A549 (cell line): ENCODE results near the gene MLANA. TPM values are rescaled to one million over a fixed set of nuclear protein-coding genes. Genes with fewer than 3 reads are reported as not detected.

Experiments used
- ATAC-seq, 2 experiments: fragments of 200-7000 bp in 1 of 2; fragments of >200 bp in 1 of 2; cut with Nextera tagmentation in 1 of 2; cut with Tn5 transposase in 1 of 2; 3 replicates each; pipeline versions ENCODE4 v1.8.0 to v1.9.1; 2018 to 2020; ENCODE audit warnings: mild to moderate bottlenecking in 1 of 2, moderate library complexity in 1 of 2
- CTCF ChIA-PET: fragments of 300-600 bp; sonication (Branson Sonifier 250); formaldehyde crosslinking; extraction: SDS; loops from one replicate; lab custom pipeline; 2021; ENCODE audit warnings: antibody characterized with exemption, inconsistent platforms; lab: Yijun Ruan, JAX
- POLR2A ChIA-PET: fragments of 350-600 bp; formaldehyde crosslinking; extraction: SDS; loops from one replicate; lab custom pipeline; 2021; ENCODE audit warnings: antibody characterized with exemption, inconsistent platforms; lab: Yijun Ruan, JAX
- DNase-seq, 2 experiments: peaks; one replicate each; pipeline versions ENCODE4 v3.0.0 to v3.0.0-alpha.2; 2011 to 2016; ENCODE audit warnings: low read depth in 1 of 2, low spot score in 1 of 2
- FAIRE-seq: peaks from 2 replicates; lab custom pipeline; 2011; peaks lifted over from hg19 to GRCh38; lab: Jason Lieb, UNC
- H3K27ac ChIP-seq, 2 experiments: fragments of >200 bp; sonication (Bioruptor Twin); formaldehyde crosslinking; 3 replicates each; pipeline ENCODE4 v1.5.1; 2016 to 2017
- H3K4me1 ChIP-seq: fragments of >200 bp; sonication (Bioruptor Twin); formaldehyde crosslinking; 3 replicates; pipeline ENCODE4 v1.6.1; 2016
- H3K4me2 ChIP-seq: fragments of >200 bp; sonication (Bioruptor Twin); formaldehyde crosslinking; 3 replicates; pipeline ENCODE4 v1.6.1; 2016
- H3K4me3 ChIP-seq: fragments of >200 bp; sonication (Bioruptor Twin); formaldehyde crosslinking; 3 replicates; pipeline ENCODE4 v1.5.1; 2016
- H3K9me3 ChIP-seq: fragments of >200 bp; sonication (Bioruptor Twin); formaldehyde crosslinking; 3 replicates; pipeline ENCODE4 v1.6.1; 2016
- CBX2 ChIP-seq: fragments of 200-600 bp; sonication (generic); IDR thresholded peaks from 2 replicates; pipeline ENCODE4 v1.6.1; 2016; ENCODE audit warnings: low read depth, mild to moderate bottlenecking, borderline replicate concordance
- CBX8 ChIP-seq: fragments of 200-600 bp; sonication (generic); IDR thresholded peaks from 2 replicates; pipeline ENCODE4 v1.6.1; 2016
- CEBPB ChIP-seq, 2 experiments: fragments of >200 bp in 1 of 2; sonication (Bioruptor Twin) in 1 of 2; formaldehyde crosslinking in 1 of 2; IDR thresholded peaks; 2 replicates each; pipeline ENCODE4 v1.6.1; 2012 to 2016
- EHF ChIP-seq: fragments of 250-450 bp; sonication (Bioruptor Pico); IDR thresholded peaks from 2 replicates; pipeline ENCODE4 v1.5.0; 2020; ENCODE audit warnings: mild to moderate bottlenecking
- ELK1 ChIP-seq: fragments of 150-350 bp; IDR thresholded peaks from 2 replicates; pipeline ENCODE4 v1.6.1; 2014; ENCODE audit warnings: low read depth, mild to moderate bottlenecking, low read length
- EP300 ChIP-seq, 2 experiments: fragments of >200 bp; sonication (Bioruptor Twin); formaldehyde crosslinking; IDR thresholded peaks; 2 replicates in 1 of 2; 3 replicates in 1 of 2; pipeline ENCODE4 v1.6.1; 2016 to 2017
- GATA3 ChIP-seq: IDR thresholded peaks from 2 replicates; pipeline ENCODE4 v1.6.1; 2012; ENCODE audit warnings: borderline replicate concordance
- HEYL ChIP-seq: fragments of 250-450 bp; sonication (Bioruptor Pico); IDR thresholded peaks from 2 replicates; pipeline ENCODE4 v1.8.0; 2021; ENCODE audit warnings: mild to moderate bottlenecking, moderate library complexity
- HOXB13 ChIP-seq: fragments of 250-450 bp; sonication (Bioruptor Pico); IDR thresholded peaks from 2 replicates; pipeline ENCODE4 v1.5.0; 2020; ENCODE audit warnings: low read depth, mild to moderate bottlenecking, moderate library complexity
- HOXB5 ChIP-seq: fragments of 250-450 bp; sonication (Bioruptor Pico); IDR thresholded peaks from 2 replicates; pipeline ENCODE4 v1.5.0; 2020; ENCODE audit warnings: mild to moderate bottlenecking, moderate library complexity
- JUN ChIP-seq, 2 experiments: fragments of >200 bp; sonication (Bioruptor Twin); formaldehyde crosslinking; IDR thresholded peaks; 2 replicates in 1 of 2; 3 replicates in 1 of 2; pipeline ENCODE4 v1.6.1; 2016 to 2017
- JUNB ChIP-seq: fragments of >200 bp; sonication (Bioruptor Twin); formaldehyde crosslinking; IDR thresholded peaks from 2 replicates; pipeline ENCODE4 v1.6.1; 2016
- KDM1A ChIP-seq: fragments of 200-600 bp; sonication (generic); IDR thresholded peaks from 2 replicates; pipeline ENCODE4 v1.6.1; 2016; ENCODE audit warnings: low read depth, mild to moderate bottlenecking
- NPAS2 ChIP-seq: fragments of 250-450 bp; sonication (Bioruptor Pico); IDR thresholded peaks from 2 replicates; pipeline ENCODE4 v1.8.0; 2022; ENCODE audit warnings: mild to moderate bottlenecking, moderate library complexity, borderline replicate concordance
- NR3C1 ChIP-seq: fragments of >200 bp; sonication (Bioruptor Twin); formaldehyde crosslinking; IDR thresholded peaks from 3 replicates; pipeline ENCODE4 v1.6.1; 2017
- POLR2A ChIP-seq: IDR thresholded peaks from 2 replicates; pipeline ENCODE4 v1.6.1; 2012; ENCODE audit warnings: mild to moderate bottlenecking, low read length
- POLR2AphosphoS2 ChIP-seq: conservative IDR thresholded peaks from 2 replicates; pipeline ENCODE4 v1.6.1; 2012; ENCODE audit warnings: low read length, improper control_type of control experiment, inconsistent platforms
- RAD21 ChIP-seq, 2 experiments: fragments of >200 bp in 1 of 2; sonication (Bioruptor Twin) in 1 of 2; formaldehyde crosslinking in 1 of 2; IDR thresholded peaks in 1 of 2; conservative IDR thresholded peaks in 1 of 2; 2 replicates in 1 of 2; 3 replicates in 1 of 2; pipeline ENCODE4 v1.6.1; 2012 to 2018; ENCODE audit warnings: inconsistent platforms in 1 of 2
- RARB ChIP-seq: fragments of 250-450 bp; sonication (Bioruptor Pico); IDR thresholded peaks from 2 replicates; pipeline ENCODE4 v1.8.0; 2021; ENCODE audit warnings: mild to moderate bottlenecking, moderate library complexity
- REST ChIP-seq: fragments of 200-600 bp; sonication (generic); IDR thresholded peaks from 2 replicates; pipeline ENCODE4 v1.6.1; 2016; ENCODE audit warnings: antibody characterized with exemption, mild to moderate bottlenecking, moderate library complexity
- RFX5 ChIP-seq: fragments of 450-650 bp; IDR thresholded peaks from 2 replicates; pipeline ENCODE4 v1.7.1; 2014; ENCODE audit warnings: antibody characterized with exemption, mild to moderate bottlenecking, moderate library complexity
- SMC3 ChIP-seq: fragments of >200 bp; sonication (Bioruptor Twin); formaldehyde crosslinking; IDR thresholded peaks from 3 replicates; pipeline ENCODE4 v1.6.1; 2018; ENCODE audit warnings: inconsistent platforms
- SREBF2 ChIP-seq: fragments of 450-650 bp; IDR thresholded peaks from 2 replicates; pipeline ENCODE4 v1.6.1; 2014; ENCODE audit warnings: mild to moderate bottlenecking, moderate library complexity
- TFCP2L1 ChIP-seq: fragments of 250-450 bp; sonication (Bioruptor Pico); IDR thresholded peaks from 2 replicates; pipeline ENCODE4 v1.5.0; 2021; ENCODE audit warnings: mild to moderate bottlenecking
- TP53 ChIP-seq: fragments of 250-450 bp; sonication (Bioruptor Pico); IDR thresholded peaks from 2 replicates; pipeline ENCODE4 v1.5.0; 2021; ENCODE audit warnings: mild to moderate bottlenecking, moderate library complexity
- ZC3H11A ChIP-seq: fragments of 450-650 bp; IDR thresholded peaks from 2 replicates; pipeline ENCODE4 v1.6.1; 2014; ENCODE audit warnings: antibody characterized with exemption, mild to moderate bottlenecking
- ZFP36 ChIP-seq: fragments of 450-650 bp; IDR thresholded peaks from 2 replicates; pipeline ENCODE4 v1.6.1; 2014; ENCODE audit warnings: borderline replicate concordance; ENCODE audit not compliant: partially characterized antibody
- ZSCAN20 ChIP-seq: fragments of 250-450 bp; sonication (Bioruptor Pico); IDR thresholded peaks from 2 replicates; pipeline ENCODE4 v1.8.0; 2022; ENCODE audit warnings: mild to moderate bottlenecking, moderate library complexity
- WGBS: methylation state at CpG from one replicate; pipeline ENCODE4 v1.1.6; 2017; ENCODE audit errors: missing lambda C conversion rate; 5-methylcytosine and 5-hydroxymethylcytosine counted together
- polyA plus RNA-seq, 4 experiments: library from polyadenylated mRNA; depleted of rRNA in 3 of 4; stranded (reverse); fragments of >200 nt; fragmentation: RNase III in 1 of 4; extraction: RNeasy Plus Mini Kit Qiagen cat#74134 plus additional on column Dnase treatment in 1 of 4; gene quantifications; 2 replicates in 3 of 4; 3 replicates in 1 of 4; pipeline ENCODE4 v1.2.3, GENCODE V29; 2011 to 2017
- TF ChIP-seq, protein P1 (sequence below): IDR thresholded peaks from 2 replicates; pipeline ENCODE4 v1.6.1; 2012; ENCODE audit warnings: low read depth, borderline replicate concordance
- TF ChIP-seq, protein P2 (sequence below): IDR thresholded peaks from 2 replicates; pipeline ENCODE4 v1.6.1; 2012
- TF ChIP-seq, protein P3 (sequence below): IDR thresholded peaks from 2 replicates; pipeline ENCODE4 v1.6.1; 2012

MLANA gene
- polyA plus RNA-seq, 2 of the 4 experiments (the other 2 are of a cell fraction), result not detected

DNA sequence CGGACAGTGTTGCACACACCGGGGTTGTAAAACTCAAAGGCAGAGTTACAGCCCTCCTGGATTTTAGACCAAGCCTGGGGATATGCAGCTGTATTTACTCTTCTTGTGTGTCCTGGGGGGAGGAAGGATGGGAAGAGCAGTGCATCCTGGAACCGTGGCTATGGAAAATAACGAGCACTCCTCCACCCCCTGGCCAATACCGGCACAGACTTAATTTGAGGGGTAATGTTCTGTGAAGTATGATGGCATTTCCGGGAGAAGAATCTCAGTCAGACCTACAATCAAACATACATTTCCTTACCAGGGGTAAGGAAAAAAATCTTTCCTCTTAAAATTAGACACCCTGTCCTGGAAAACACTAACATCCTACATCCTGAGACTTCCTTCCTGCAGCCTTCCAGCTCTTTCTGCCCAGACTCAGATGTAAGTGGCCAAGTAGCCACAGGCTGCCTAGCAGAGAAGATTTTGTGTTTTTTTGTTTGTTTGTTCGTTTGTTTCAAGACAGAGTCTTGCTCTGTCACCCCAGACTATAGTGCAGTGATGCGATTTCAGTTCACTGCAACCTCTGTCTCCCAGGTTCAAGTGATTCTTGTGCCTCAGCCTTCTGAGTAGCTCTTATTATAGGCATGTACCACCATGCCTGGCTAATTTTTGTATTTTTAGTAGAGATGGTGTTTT, 46.8 kb upstream of the MLANA start:
- no peak overlapping the region for H3K4me3 ChIP-seq
- peak; percentile 57 to 81 for DNase-seq
- FAIRE-seq, result no peak
- peak; percentile 79 to 85 for ATAC-seq
- POLR2A ChIA-PET, result interaction anchor here (1.6 kb wide), 1 partner anchor 11 kb away, joined by 4 read pairs; the partner anchor contains the start of gene ERMP1
- 12% methylated on average over 8 of the region's 8 CpGs for WGBS
- H3K4me1 ChIP-seq, result peaks cover 54% of the 10 kb centered on the region
- peak overlapping the region; percentile 69 to 87 for H3K27ac ChIP-seq
- H3K9me3 ChIP-seq, result 0 out of 3 replicates have a peak, but pooled peaks cover 2% of the 10 kb centered on the region
- TF ChIP-seq NR3C1 (no peak), REST (no peak), TP53 (CRISPR knock-in tag) (no peak), POLR2AphosphoS2 (no peak), CBX2 (no peak), HOXB13 (CRISPR knock-in tag) (no peak), RAD21 (conservative IDR thresholded peaks at IDR 0.05 in 1 of 2, IDR thresholded peaks at IDR 0.05 in 1 of 2) (no peak; a peak in 1 of 5 replicates), GATA3 (no peak), ZFP36 (no peak), RFX5 (no peak), ELK1 (no peak), CEBPB (IDR thresholded peaks at IDR 0.05) (no peak), JUNB (no peak), ZSCAN20 (no peak), SMC3 (peak; percentile 18; the same call in 1 of the 3 replicates), TFCP2L1 (CRISPR knock-in tag) (no peak), CBX8 (no peak), KDM1A (no peak), SREBF2 (no peak), JUN (IDR thresholded peaks at IDR 0.05) (peak; percentile 27 to 46; a peak in 2 of 5 replicates), EHF (no peak), POLR2A (no peak), ZC3H11A (no peak), EP300 (IDR thresholded peaks at IDR 0.05) (no peak), HOXB5 (CRISPR knock-in tag) (no peak), HEYL (CRISPR knock-in tag) (no peak), RARB (CRISPR knock-in tag) (no peak), NPAS2 (no peak)
- TF ChIP-seq, protein P1, sequence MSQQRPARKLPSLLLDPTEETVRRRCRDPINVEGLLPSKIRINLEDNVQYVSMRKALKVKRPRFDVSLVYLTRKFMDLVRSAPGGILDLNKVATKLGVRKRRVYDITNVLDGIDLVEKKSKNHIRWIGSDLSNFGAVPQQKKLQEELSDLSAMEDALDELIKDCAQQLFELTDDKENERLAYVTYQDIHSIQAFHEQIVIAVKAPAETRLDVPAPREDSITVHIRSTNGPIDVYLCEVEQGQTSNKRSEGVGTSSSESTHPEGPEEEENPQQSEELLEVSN, result no peak
- TF ChIP-seq, protein P2, sequence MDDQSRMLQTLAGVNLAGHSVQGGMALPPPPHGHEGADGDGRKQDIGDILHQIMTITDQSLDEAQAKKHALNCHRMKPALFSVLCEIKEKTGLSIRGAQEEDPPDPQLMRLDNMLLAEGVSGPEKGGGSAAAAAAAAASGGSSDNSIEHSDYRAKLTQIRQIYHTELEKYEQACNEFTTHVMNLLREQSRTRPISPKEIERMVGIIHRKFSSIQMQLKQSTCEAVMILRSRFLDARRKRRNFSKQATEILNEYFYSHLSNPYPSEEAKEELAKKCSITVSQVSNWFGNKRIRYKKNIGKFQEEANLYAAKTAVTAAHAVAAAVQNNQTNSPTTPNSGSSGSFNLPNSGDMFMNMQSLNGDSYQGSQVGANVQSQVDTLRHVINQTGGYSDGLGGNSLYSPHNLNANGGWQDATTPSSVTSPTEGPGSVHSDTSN, result 0 out of 2 replicates have a peak, but pooled peaks have one; percentile 35
- TF ChIP-seq, protein P3, sequence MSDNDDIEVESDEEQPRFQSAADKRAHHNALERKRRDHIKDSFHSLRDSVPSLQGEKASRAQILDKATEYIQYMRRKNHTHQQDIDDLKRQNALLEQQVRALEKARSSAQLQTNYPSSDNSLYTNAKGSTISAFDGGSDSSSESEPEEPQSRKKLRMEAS, result peak; percentile 35; the same call in 1 of the 2 replicates
- CTCF ChIA-PET, result interaction anchor here (1.3 to 3.3 kb wide), 4 partner anchors 10 to 462 kb away, joined by 3 to 23 read pairs (median 7); partner anchors contain the start of gene ERMP1
- peak overlapping the region; percentile 65 for H3K4me2 ChIP-seq
